A172 (cell line): ENCODE data around the gene KCNRG. TPM values are rescaled to one million over a fixed set of nuclear protein-coding genes. Genes with fewer than 3 reads are reported as not detected.
"Not testable (repeated sequence)": the region's sequence is repeated elsewhere in the genome, so short reads cannot be mapped to it uniquely, and the experiment has no call there.

Experiments used
- DNase-seq: peaks from one replicate; pipeline ENCODE4 v3.0.0-alpha.2; 2015; ENCODE audit warnings: low spot score
- total RNA-seq: library from RNA; depleted of rRNA; stranded (reverse); fragments of >200 nt; shearing (Covaris generic); gene quantifications from 2 replicates; pipeline ENCODE4 v1.2.3, GENCODE V29; 2014; rRNA removed

KCNRG gene
- 0.47 and 2.6 TPM in 2 replicates for total RNA-seq

- no peak for DNase-seq
These were observed at the start of gene KCNRG for GRCh38 chr13:50015258-50015657. KCNRG (plus strand) TSS chr13:50015444; CDS start chr13:50015494, 50 bp downstream.

GRCh38 chr13:49967456-49967855, 47.8 kb upstream of the KCNRG start:
- DNase-seq: no peak

GRCh38 chr13:49972709-49973108, 42.5 kb upstream of the KCNRG start:
- DNase-seq: no peak

DNA sequence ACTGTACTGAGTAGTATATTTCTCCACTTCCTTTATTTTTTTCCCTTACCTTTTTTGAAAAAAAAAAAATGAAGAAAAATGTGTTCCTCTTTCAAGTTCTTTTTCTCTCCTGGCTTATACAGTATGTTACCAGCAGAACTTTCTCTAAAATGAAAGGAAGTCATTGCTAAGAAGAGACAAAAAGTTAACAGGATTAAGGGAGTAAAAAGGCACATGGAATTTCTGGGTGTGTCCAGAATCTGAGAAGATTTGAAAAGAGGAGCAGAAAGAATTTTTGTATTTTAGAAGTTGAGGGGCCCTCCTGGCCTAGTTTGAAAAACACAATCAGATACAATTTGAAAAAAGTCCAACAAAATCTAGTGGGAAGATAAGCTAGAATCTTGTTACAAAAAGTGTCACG, 39.4 kb upstream of the KCNRG start:
- no peak for DNase-seq

- DNase-seq: peak; percentile 67
These were observed 38.7 kb upstream of the KCNRG start for GRCh38 chr13:49976314-49977258.

GRCh38 chr13:49977992-49978391, 37.3 kb upstream of the KCNRG start:
- no peak for DNase-seq

DNA sequence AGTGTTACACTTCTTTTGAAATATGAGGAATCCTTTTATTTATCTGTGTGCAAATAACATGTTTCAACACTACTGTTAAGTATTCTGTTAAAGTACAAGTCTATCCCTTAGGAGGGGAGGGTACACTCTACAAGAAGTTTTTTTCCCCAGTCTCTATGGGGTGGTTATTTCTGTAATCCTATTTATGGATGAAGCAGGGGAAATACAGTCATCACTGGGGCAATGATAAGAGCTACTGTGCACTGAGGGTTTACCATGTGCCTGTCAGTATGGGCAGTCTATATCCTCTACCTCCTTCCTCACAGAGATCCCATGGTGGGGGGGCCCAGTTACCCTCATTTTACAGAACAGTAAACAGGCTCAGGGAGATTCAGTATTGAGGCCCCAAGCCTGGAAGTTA, 35.0 kb upstream of the KCNRG start:
- no peak for DNase-seq

DNA sequence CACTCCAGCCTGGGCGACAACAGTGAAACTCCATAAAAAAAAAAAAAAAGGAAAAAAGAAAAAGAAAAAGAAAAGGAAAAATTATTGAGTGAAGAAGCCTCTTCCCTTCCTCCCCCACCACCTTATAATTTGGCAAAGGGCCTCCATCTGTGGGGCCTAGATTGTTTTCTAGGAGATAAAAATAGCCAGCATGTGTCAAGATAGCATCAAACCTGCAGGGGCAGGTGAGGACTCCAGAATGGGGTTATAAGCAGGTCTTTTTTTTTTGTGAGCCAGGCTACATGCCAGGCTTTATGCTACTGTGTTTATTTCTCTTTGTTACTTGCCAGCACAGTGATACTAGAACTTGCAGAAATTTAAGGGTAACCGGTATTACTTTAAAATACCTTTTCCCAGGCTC, 30.1 kb upstream of the KCNRG start:
- DNase-seq: no peak

GRCh38 chr13:49986471-49986870, 28.8 kb upstream of the KCNRG start:
- DNase-seq: no peak

GRCh38 chr13:49990612-49991011, 24.6 kb upstream of the KCNRG start:
- not testable (repeated sequence) for DNase-seq

- no peak for DNase-seq
These were observed 22.1 kb upstream of the KCNRG start for GRCh38 chr13:49993111-49993510.

DNA sequence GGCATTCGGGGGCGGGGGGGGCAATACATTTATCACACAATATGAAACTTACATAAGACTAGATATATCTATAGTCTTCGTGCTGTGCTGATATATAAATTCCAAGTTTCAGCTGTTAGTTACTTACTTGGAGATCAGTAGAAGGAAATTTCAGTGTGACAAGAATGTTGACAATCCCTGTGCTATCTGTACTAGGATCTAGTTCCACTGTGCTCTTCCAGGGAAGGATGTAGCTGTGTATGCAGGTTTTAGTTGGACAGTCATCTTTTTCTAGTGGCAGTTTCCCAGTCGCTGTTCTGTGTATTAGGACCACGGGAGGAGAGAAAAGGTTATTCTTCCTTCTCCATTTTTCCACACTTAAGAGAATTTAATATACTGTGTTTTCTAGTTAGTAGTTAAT, 21.6 kb upstream of the KCNRG start:
- no peak for DNase-seq

DNA sequence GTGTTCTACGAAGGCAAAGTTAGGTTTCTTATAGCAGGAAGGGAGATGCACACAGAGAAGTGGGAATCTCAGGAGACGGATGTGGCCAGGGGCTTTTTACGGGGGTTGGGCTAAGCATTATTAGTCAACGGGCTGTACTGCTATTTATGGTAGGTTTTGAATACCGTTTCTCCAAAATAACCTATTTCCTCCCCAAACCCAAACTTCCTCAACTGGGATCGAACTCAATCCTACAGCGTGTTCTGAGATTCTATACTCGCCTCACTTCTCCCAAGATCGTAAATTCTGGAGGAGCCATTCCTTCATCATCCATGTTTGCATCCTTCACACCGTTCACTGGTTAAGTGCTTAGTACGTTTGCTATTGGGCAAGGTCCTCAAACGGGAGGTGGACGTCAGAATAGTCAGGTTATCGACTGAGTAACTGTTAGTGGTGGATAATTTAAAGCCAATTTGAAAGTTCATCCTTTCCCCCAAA, 19.6 kb upstream of the KCNRG start:
- DNase-seq: peak; percentile 18

DNA sequence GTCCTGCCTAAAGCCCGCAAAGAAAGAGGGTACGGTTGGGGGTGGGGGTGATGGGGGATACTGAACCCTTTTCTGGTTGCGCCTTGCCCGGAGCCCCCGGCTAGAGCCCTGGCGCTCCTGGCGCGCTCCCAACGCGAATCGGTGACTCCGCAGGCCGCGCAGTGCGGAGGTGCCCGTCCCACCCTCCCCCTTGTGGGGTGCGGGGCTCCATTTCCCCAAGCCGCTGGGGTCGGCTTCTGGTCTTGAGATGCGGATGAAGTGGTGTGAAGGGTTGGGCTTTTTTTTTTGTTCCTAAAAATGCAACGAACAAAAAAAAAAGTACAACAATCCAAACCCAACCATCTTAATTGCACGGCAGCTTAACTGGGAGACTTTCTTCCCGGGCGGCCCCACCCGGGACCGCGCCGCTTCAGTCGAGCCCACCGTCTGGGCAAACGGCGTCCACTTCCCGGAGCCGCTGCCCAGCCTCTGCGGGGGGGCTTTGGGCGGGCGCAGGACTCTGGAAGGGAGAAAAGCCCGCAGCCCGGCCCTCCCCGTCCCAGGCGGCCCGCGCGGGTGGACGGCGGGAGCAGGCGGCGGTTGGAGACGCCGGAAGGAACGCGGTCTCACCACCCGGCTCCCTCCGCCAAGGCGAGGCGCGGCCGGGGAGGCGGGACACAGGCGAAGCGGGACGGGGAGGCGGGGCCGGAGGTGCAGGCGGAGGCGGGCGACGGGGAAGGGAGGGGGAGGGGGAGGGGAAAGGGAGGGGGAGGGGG, 18.9 kb upstream of the KCNRG start:
- peak; percentile 54 for DNase-seq

GRCh38 chr13:49996951-49997895, 18.0 kb upstream of the KCNRG start, which contains the start of gene TRIM13:
TRIM13 (plus strand) TSS chr13:49997042; CDS start chr13:50011941, 14,899 bp downstream.
- peak; percentile 79 for DNase-seq

- DNase-seq: no peak
These were observed 17.3 kb upstream of the KCNRG start for GRCh38 chr13:49997955-49998354.

DNA sequence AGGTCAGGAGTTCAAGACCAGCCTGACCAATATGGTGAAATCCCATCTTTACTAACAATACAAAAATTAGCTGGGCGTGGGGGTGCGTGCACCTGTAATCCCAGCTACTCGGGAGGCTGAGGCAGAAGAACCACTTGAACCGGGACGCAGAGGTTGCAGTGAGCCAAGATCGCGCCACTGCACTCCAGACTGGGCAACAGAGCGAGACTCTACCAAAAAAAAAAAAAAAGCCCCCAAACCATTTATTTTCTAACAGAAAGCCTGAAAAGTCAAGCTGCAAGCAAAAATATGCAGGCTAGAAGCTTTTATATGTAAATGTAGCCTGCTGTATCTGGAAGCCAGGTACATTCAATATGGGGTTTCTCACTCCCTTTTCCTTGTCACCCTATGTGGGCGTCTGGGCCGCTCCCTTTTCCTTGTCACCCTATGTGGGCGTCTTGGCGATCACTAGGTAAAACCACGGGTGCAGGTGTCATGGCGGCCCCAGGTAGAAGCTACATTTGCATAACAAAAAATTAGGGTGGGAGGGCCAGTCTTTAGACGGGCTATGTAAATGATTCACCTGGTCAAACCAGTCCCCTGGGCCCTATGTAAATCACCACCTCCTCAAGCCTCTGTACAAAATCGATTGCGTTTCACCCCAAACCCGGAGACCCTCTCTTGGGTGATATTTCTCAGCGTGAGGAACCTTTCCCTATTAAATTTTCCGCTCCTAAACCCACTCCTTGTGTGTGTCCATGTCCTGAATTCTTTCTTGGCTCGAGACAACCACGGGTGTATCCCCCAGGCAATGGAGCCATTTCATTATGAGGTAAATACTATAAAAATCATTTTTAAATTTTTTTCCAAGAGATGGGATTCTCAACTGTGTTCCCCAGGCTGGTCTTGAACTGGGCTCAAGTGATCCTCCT, 16.3 kb upstream of the KCNRG start:
- no peak for DNase-seq

- DNase-seq: no peak
These were observed 14.0 kb upstream of the KCNRG start for GRCh38 chr13:50001287-50001686.

GRCh38 chr13:50006426-50007135, 8.7 kb upstream of the KCNRG start:
- no peak for DNase-seq

- no peak for DNase-seq
These were observed 3.8 kb upstream of the KCNRG start for GRCh38 chr13:50011461-50011860.
